MV-4-11 (cell line): ENCODE measurements around the gene IL1RL2.
A peak's percentile ranks its signal among the peaks of the same experiment; 100 is the strongest.

ENCODE experiments used
- DNase-seq: peaks from one replicate; lab custom pipeline; 2025; lab: John Stamatoyannopoulos, UW

Gene IL1RL2

GRCh38 chr2:102158011-102158755, 28.6 kb upstream of the IL1RL2 start:
- no peak for DNase-seq

GRCh38 chr2:102159295-102159694, 27.5 kb upstream of the IL1RL2 start:
- peak; percentile 28 for DNase-seq

GRCh38 chr2:102166189-102166845, 20.5 kb upstream of the IL1RL2 start:
- no peak for DNase-seq

GRCh38 chr2:102168026-102168771, 18.6 kb upstream of the IL1RL2 start:
- DNase-seq = no peak

DNA sequence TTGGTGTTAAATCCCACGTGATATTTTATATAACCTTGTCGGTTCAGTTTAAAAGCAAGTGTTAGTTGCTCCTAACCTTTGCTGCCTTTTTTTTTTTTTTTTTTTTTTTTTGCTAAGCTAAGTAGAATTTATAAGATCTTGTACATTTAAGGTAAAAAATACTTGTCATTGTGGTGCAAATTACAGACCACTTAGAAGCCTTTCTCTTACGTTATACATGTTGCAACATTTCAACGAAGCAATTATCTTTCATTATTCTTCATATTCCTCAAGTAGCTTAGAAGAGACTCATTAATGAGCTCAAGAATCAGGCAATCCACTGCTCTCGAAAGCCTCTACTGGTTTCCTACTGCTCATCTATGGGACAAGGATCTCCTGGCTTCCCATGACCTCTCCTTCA, 14.9 kb upstream of the IL1RL2 start:
- no peak for DNase-seq

GRCh38 chr2:102172745-102173144, 14.1 kb upstream of the IL1RL2 start:
- DNase-seq = peak; percentile 41

DNA sequence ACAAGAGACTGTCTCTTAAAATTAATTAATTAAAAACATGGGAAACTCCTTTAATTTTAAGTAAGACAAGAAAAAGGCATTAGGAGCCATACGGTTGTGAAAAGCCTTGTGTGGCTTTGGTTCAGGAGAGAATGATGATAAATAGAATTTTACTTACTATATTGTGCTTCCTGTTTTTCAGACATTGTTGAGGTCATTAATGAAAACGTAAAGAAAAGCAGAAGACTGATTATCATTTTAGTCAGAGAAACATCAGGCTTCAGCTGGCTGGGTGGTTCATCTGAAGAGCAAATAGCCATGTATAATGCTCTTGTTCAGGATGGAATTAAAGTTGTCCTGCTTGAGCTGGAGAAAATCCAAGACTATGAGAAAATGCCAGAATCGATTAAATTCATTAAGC, 10.7 kb upstream of the IL1RL2 start:
- DNase-seq = no peak

- DNase-seq = no peak
Observed at GRCh38 chr2:102177814-102178478, 8.9 kb upstream of the IL1RL2 start.

GRCh38 chr2:102179061-102179460, 7.8 kb upstream of the IL1RL2 start:
- DNase-seq = no peak

DNA sequence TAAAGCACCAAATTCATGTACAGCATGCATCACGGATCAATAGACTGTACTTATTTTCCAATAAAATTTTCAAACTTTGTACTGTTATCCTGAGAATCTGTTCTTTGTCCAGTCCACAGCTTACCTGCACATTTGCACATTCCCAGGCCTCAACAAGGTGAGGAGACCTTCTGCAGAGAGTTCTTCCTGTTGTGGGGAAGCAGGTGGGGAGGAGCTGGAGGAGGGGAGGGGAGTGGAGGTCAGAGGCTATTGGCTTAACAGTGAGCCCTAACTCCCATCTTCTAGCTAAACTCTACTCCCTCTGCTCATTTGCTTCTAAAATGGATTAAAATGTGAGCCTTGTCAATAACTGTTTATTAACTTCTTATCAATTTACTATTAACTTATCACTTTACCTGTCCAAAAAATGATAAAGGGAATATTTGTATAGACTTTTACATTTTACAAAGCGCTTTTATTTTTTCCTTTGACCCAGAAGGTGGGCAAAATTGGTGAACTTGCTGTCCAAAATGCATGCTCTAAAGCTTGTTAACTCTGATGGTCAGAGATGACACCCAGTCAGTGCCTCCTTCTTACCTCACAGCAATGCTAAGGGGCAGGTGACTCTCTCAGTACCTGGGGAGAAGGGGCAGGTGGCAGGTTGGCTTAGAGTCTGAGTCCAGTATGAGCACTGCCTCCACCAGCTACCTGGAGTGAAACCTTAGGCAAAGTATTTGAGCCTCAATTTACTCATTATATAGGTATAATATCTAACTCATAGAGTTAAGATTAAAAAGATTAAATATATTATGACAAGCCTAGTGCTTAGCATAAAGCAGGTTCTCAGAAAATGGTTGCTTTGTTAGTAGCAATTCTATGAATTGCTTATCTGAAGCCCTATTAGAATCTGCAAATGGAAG, 6.8 kb upstream of the IL1RL2 start:
- no peak for DNase-seq

DNA sequence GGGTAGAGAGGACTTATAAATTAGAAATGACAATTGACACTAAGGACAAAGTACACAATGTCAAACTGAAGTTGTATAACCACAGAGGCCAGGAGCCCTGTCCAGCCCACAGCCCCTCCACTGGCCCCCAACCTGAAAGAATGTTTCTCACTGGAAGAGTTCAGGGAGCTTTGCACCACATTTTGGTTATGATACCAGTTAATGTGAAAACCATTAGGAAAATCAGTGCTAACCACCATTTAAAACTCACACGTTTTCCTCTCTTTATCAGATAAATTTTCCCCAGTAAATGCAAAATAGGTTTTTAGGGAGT, 6.2 kb upstream of the IL1RL2 start:
- no peak for DNase-seq

DNA sequence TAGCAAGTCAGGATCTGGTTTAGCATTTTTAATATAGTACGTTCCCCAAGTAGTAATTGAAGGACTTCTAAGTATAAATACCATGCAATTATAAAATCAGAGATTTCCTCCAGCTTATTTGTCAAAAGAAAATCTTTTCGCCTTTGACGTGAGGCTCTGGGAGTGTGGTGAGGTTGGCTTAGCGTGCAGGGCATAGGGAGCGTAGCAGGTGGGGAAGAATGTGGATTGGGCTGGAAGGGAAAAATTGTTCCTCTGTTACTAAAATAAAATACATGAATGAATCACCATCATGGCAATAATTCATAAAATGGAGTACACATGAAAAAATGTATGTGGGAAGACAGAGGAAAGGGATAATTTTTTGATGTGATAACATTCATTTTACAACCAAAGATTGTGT, 5.4 kb upstream of the IL1RL2 start:
- DNase-seq = no peak

GRCh38 chr2:102181919-102182635, 4.7 kb upstream of the IL1RL2 start:
- no peak for DNase-seq

GRCh38 chr2:102184018-102184417, 2.8 kb upstream of the IL1RL2 start:
- DNase-seq = no peak

DNA sequence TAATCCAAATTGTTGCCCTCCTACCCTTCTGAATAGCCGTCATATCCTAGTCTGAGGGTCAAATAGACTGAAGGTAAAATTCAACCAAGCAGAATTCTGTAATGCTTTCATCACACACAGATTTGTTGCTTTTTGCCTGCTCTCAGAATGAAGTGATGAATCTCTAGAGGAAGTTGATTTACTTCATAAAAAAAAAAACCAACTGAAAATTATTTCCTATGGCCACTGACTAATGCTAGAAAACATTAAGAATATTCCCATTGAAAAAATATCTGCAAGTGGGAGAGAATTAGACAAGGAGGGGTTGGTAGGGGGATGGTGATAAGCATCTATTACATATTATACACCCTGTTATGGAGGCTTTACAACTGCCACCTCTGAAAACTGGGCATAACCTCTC, 2.3 kb upstream of the IL1RL2 start:
- no peak for DNase-seq

DNA sequence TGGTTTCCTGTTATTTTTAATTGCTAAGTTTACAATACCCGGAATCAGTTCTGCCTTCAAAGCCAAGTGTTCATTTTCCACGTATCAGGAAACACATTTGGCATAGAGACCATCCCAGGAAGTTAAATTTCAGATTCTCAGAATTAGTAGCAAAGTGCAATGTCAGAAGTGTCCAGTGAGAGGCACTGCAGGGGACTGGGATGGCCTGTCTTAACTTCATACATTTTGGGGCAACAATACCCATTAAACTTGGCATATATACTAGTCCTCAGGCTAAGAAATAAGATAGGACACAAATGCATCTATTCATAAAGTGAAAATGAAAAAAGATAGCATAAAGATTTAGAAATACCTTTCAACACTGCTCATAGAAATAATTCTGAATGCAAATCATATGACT, 1.5 kb upstream of the IL1RL2 start:
- no peak for DNase-seq

GRCh38 chr2:102187496-102188150, 800 bp downstream of the IL1RL2 start:
- DNase-seq = peak; percentile 5

GRCh38 chr2:102190430-102191107, 3.7 kb downstream of the IL1RL2 start:
- DNase-seq = no peak

- no peak for DNase-seq
Observed at GRCh38 chr2:102191501-102191900, 4.7 kb downstream of the IL1RL2 start.

- DNase-seq = no peak
Observed at GRCh38 chr2:102193074-102193473, 6.3 kb downstream of the IL1RL2 start.
